ENCODE results near the gene CHID1.

CHID1 gene

GRCh38 chr11:823441-824291, 86.9 kb downstream of the CHID1 start:
- DNase-seq (ENCODE audit: low spot score), result no peak

DNA sequence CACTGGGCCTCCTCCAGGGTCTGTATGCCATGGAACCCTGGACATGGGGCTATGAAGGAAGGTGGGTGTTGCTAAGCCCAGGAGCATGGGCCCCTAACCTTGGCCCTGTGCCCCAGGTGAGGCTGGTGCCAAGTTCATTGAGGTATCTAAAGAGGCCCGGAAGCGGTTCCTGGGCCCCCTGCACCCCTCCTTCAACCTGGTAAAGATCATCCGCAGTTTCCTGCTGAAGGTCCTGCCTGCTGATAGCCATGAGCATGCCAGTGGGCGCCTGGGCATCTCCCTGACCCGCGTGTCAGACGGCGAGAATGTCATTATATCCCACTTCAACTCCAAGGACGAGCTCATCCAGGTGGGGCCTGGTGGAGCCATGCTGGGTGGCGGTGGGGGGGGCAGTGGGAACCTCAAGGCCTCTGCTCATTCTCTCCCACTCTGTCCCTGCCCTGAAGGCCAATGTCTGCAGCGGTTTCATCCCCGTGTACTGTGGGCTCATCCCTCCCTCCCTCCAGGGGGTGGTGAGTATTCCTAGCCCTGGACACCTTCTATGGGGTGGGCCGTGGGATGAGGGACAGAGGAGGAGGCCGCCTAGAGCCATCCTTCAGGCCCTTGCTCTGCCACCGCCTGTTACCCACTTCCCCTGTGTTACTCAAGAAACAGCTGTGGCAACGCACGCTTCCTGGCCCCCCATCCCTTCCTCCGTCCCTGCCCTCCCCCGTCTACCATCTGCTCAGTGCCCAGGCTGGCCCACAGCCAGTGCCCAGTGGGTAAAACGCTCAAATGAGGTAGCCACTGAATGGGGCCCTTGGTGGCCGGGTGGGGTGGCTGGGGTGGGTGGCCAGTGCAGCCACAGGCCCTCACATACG, 88.9 kb downstream of the CHID1 start:
- DNase-seq (ENCODE audit: low spot score), result no peak

DNA sequence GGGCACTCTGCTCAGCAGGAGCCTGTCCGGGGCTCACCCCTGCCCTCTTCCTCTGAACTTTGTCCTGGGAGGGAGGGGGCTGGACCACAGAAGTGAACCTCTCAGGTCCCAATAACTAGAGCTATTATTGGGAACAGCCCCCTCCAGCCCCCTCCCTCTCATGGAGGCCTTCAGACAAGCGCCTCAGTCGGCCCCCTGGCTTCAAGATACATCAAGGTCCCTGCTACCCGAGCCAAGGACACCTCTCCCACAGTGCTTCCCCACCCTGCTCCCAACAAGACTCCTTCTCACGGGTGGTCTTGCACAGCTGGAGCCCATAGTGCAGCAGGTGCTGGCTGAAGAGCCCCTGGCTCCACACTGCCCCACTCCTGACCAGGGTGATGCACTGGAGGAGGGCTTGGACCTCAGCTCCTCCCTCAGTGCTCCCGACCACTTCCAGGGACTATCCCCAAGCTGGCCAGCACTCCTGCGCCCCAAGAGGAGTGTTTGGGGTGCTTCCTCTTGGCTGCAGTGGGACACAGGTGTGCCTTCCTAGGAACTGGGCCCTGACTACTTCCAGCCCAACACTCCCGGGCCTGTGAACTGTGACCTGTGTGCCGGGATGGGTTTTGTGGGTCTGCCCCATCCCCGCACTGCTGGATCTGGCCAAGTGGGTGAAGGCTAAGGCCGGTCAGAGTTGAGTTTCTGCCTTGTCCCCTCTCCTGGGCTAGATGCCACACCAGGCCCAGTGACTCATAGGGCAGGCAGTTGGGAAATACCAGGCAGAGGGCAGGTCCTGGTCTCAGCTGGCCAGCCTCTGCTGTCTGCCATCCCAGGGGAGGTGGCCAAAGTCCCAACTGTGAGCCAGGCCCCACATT, 89.7 kb downstream of the CHID1 start:
- DNase-seq (ENCODE audit: low spot score), result no peak

DNA sequence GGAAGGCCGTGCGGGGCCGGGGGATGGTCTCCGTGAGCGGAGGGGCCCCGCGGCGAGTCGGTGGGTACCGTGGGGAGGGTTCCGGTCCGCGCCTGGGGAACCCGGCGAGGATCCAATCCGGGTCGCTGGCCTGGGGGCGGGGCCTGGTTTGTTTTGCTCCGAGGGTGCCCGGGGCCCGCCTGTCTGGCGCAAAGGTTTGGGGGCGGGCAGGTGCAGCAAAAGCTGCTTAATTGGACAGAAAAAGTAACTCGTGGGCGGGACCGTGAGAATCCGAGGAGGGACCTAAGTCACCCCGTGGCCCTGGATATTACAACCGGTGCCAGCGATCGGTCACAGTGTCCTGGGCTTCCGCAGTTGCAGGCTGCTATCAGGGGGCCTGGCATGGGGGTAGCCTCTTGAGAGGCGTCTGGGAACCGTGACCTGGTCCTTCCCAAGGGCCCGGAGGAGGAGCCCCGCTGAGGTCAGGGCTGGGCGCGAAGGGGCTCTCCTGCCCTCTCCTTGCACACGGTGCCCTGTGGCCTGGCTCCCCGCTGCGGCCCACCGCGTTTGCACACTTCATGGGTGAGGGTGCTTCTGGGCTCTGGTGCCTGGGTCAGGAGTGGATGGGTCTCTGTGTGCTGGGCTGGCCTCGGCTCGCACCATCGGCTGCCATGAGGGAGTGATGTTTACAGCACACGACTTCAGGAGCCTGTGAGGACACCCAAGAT, 90.5 kb downstream of the CHID1 start:
- DNase-seq (ENCODE audit: low spot score), result peak; percentile 90

DNA sequence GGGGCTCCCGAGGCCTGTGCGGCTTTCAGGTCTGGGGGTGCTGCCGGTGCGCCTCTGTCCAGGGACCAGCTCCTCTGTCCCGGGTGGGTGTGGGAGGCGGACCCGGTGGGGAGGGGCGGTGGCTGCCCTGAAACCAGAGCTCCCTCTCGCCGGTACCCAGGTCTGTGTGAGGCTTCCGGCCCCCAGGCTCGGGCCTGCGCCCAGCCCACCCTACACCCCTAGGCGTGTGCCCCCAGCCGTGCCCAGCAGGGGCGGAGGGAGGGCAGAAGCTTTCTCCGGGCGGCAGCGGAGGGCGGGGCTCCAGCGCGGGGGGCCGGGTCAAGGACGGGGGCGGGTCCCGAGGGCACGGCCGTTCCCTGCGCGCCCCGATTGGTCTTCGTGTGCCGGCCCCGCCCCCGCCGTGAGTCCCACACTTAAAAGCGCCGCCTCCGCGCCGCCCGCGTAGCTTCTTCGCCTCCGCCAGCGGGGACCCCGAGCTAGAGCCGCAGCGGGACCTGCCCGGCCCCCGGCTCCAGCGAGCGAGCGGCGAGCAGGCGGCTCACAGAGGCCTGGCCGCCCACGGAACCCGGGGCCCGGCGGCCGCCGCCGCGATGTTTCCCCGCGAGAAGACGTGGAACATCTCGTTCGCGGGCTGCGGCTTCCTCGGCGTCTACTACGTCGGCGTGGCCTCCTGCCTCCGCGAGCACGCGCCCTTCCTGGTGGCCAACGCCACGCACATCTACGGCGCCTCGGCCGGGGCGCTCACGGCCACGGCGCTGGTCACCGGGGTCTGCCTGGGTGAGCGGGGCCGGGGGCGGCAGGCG, 91.3 kb downstream of the CHID1 start:
- peak; percentile 90 for DNase-seq (ENCODE audit: low spot score)

GRCh38 chr11:818396-819128, 92.0 kb downstream of the CHID1 start, which contains the start of gene PNPLA2:
TSS of gene PNPLA2 (plus strand) at chr11:818914. CDS start at chr11:819719, 805 bp downstream.
- DNase-seq (ENCODE audit: low spot score), result no peak
